ENCODE data around the gene MTURN.

MTURN gene

GRCh38 chr7:30159698-30160143 is 24.9 kb downstream of the MTURN start:
- peaks cover 36% of the 10 kb centered on the region for H3K4me1 Mint-ChIP-seq
- H3K36me3 Mint-ChIP-seq (ENCODE audit: low read depth) = no peaks in the 10 kb centered on the region
- H3K27ac Mint-ChIP-seq = peak overlapping the region in 1 of 3 experiments; percentile 30
- TF ChIP-seq CTCF (IDR thresholded peaks at IDR 0.05; ENCODE audit: unreplicated experiment in 3 of 3) = no peak
- no peak overlapping the region for H3K4me3 Mint-ChIP-seq
- peaks cover 9% of the 10 kb centered on the region for H3K27me3 Mint-ChIP-seq (ENCODE audit: low read depth)
- no peaks in the 10 kb centered on the region for H3K9me3 Mint-ChIP-seq

GRCh38 chr7:30160329-30160728 is 25.5 kb downstream of the MTURN start:
- Mint-ChIP-seq H3K9me3 (no peaks in the 10 kb centered on the region), H3K36me3 (ENCODE audit: low read depth) (no peaks in the 10 kb centered on the region), H3K4me3 (no peak overlapping the region), H3K4me1 (peaks cover 36% of the 10 kb centered on the region), H3K27ac (peak overlapping the region in 1 of 3 experiments; percentile 30), H3K27me3 (ENCODE audit: low read depth) (peaks cover 9% of the 10 kb centered on the region)
- TF ChIP-seq CTCF (IDR thresholded peaks at IDR 0.05; ENCODE audit: unreplicated experiment in 3 of 3) = no peak

GRCh38 chr7:30162133-30162532 is 27.3 kb downstream of the MTURN start:
- Mint-ChIP-seq H3K27me3 (ENCODE audit: low read depth) (peaks cover 9% of the 10 kb centered on the region), H3K4me1 (peaks cover 32% of the 10 kb centered on the region), H3K9me3 (no peaks in the 10 kb centered on the region), H3K36me3 (ENCODE audit: low read depth) (no peaks in the 10 kb centered on the region), H3K4me3 (no peak overlapping the region), H3K27ac (peak overlapping the region in 2 of 3 experiments; percentile 10 to 31)
- TF ChIP-seq CTCF (IDR thresholded peaks at IDR 0.05; ENCODE audit: unreplicated experiment in 3 of 3) = no peak

GRCh38 chr7:30162622-30163124 is 27.9 kb downstream of the MTURN start:
- Mint-ChIP-seq H3K4me3 (no peak overlapping the region), H3K4me1 (peaks cover 30% of the 10 kb centered on the region), H3K9me3 (no peaks in the 10 kb centered on the region), H3K36me3 (ENCODE audit: low read depth) (no peaks in the 10 kb centered on the region), H3K27me3 (ENCODE audit: low read depth) (peaks cover 10% of the 10 kb centered on the region), H3K27ac (peak overlapping the region in 2 of 3 experiments; percentile 10 to 31)
- no peak for TF ChIP-seq CTCF (IDR thresholded peaks at IDR 0.05; ENCODE audit: unreplicated experiment in 3 of 3)

GRCh38 chr7:30163231-30163894 is 28.6 kb downstream of the MTURN start:
- Mint-ChIP-seq H3K4me1 (peaks cover 36% of the 10 kb centered on the region), H3K4me3 (no peak overlapping the region), H3K27ac (peak overlapping the region in 2 of 3 experiments; percentile 10 to 16), H3K36me3 (ENCODE audit: low read depth) (no peaks in the 10 kb centered on the region), H3K9me3 (no peaks in the 10 kb centered on the region), H3K27me3 (ENCODE audit: low read depth) (peaks cover 15% of the 10 kb centered on the region)
- no peak for TF ChIP-seq CTCF (IDR thresholded peaks at IDR 0.05; ENCODE audit: unreplicated experiment in 3 of 3)

GRCh38 chr7:30164567-30164966 is 29.8 kb downstream of the MTURN start:
- peak; percentile 49 to 58 (median 53) for TF ChIP-seq CTCF (IDR thresholded peaks at IDR 0.05; ENCODE audit: unreplicated experiment in 3 of 3)
- H3K27ac Mint-ChIP-seq = peak overlapping the region; percentile 3 to 16 (median 8)
- no peaks in the 10 kb centered on the region for H3K9me3 Mint-ChIP-seq
- no peaks in the 10 kb centered on the region for H3K36me3 Mint-ChIP-seq (ENCODE audit: low read depth)
- peaks cover 22% of the 10 kb centered on the region for H3K27me3 Mint-ChIP-seq (ENCODE audit: low read depth)
- H3K4me1 Mint-ChIP-seq = peaks cover 44% of the 10 kb centered on the region
- H3K4me3 Mint-ChIP-seq = no peak overlapping the region

Measured in nephron (organoid).